Neural cell (in vitro differentiated cells): Measurements from ENCODE around the gene TICRR. TPM values are rescaled to one million over a fixed set of nuclear protein-coding genes. Genes with fewer than 3 reads are reported as not detected.

Experiments used
- H2AFZ ChIP-seq: fragments of 200-600, 300-800 bp; sonication (generic), shearing (Covaris generic); 2 replicates; pipeline ENCODE4 v1.6.0; 2014; ENCODE audit warnings: low read depth, mild to moderate bottlenecking, antibody characterized with exemption, low read length, moderate library complexity
- H3F3A ChIP-seq: fragments of 200-600 bp; shearing (Covaris generic); 2 replicates; pipeline ENCODE4 v1.6.1; 2016; ENCODE audit warnings: mild to moderate bottlenecking, moderate library complexity, mixed read lengths, antibody characterized with exemption, low read length; ENCODE audit not compliant: insufficient read depth, poor library complexity, severe bottlenecking
- H3K27ac ChIP-seq: fragments of 200-600, 300-800 bp; sonication (generic), shearing (Covaris generic); 2 replicates; pipeline ENCODE4 v1.5.1; 2014; ENCODE audit warnings: mild to moderate bottlenecking, low read length, moderate library complexity
- H3K27me3 ChIP-seq: fragments of 300-800, 200-600 bp; sonication (generic), shearing (Covaris generic); 2 replicates; pipeline ENCODE4 v1.6.0; 2014; ENCODE audit warnings: mild to moderate bottlenecking, low read depth, low read length, moderate library complexity; ENCODE audit not compliant: insufficient read depth
- H3K36me3 ChIP-seq: fragments of 300-800, 200-600 bp; sonication (generic), shearing (Covaris generic); 2 replicates; pipeline ENCODE4 v1.5.1; 2014; ENCODE audit warnings: mild to moderate bottlenecking, antibody characterized with exemption, low read length, moderate library complexity; ENCODE audit not compliant: insufficient read depth
- H3K4me2 ChIP-seq: fragments of 300-800, 200-600 bp; sonication (generic), shearing (Covaris generic); 2 replicates; pipeline ENCODE4 v1.6.0; 2014; ENCODE audit warnings: mild to moderate bottlenecking, low read length
- H3K4me3 ChIP-seq: fragments of 300-800, 200-600 bp; sonication (generic), shearing (Covaris generic); 2 replicates; pipeline ENCODE4 v1.5.1; 2014; ENCODE audit warnings: mild to moderate bottlenecking, low read length, moderate library complexity
- H3K79me2 ChIP-seq: fragments of 200-600 bp; shearing (Covaris generic); replicated peaks from 2 replicates; pipeline ENCODE4 v1.6.0; 2014; ENCODE audit warnings: mild to moderate bottlenecking, low read length, moderate library complexity; ENCODE audit not compliant: insufficient read depth
- H3K9ac ChIP-seq: fragments of 300-800, 200-600 bp; sonication (generic), shearing (Covaris generic); 2 replicates; pipeline ENCODE4 v1.6.1; 2016; ENCODE audit warnings: mild to moderate bottlenecking, low read length, mixed read lengths
- H3K9me2 ChIP-seq: fragments of 200-600 bp; shearing (Covaris generic); 2 replicates; pipeline ENCODE4 v1.6.1; 2016; ENCODE audit warnings: mild to moderate bottlenecking, low read length, mixed read lengths; ENCODE audit not compliant: insufficient read depth
- H3K9me3 ChIP-seq: fragments of 200-600, 300-800 bp; sonication (generic), shearing (Covaris generic); 2 replicates; pipeline ENCODE4 v1.6.1; 2016; ENCODE audit warnings: mild to moderate bottlenecking, mixed run types, low read length, moderate library complexity, mixed read lengths
- H4K20me1 ChIP-seq: fragments of 200-600 bp; shearing (Covaris generic); 2 replicates; pipeline ENCODE4 v1.6.1; 2016; ENCODE audit warnings: mild to moderate bottlenecking, mixed run types; ENCODE audit not compliant: insufficient read depth
- EP300 ChIP-seq: fragments of 450-650 bp; conservative IDR thresholded peaks from 2 replicates; pipeline ENCODE4 v1.6.1; 2014; ENCODE audit warnings: antibody characterized with exemption, mild to moderate bottlenecking, moderate library complexity; ENCODE audit not compliant: poor library complexity, severe bottlenecking
- EZH2 ChIP-seq: fragments of 200-600, 300-800 bp; shearing (Covaris generic), sonication (generic); IDR thresholded peaks from 2 replicates; pipeline ENCODE4 v1.6.1; 2014; ENCODE audit warnings: antibody characterized with exemption, low read length, borderline replicate concordance, mild to moderate bottlenecking; ENCODE audit not compliant: insufficient read depth, poor library complexity, severe bottlenecking
- MXI1 ChIP-seq: fragments of 450-650 bp; conservative IDR thresholded peaks from 2 replicates; pipeline ENCODE4 v1.6.1; 2014; ENCODE audit warnings: antibody characterized with exemption, mild to moderate bottlenecking; ENCODE audit not compliant: poor library complexity, severe bottlenecking
- POLR2AphosphoS5 ChIP-seq: IDR thresholded peaks from 2 replicates; pipeline ENCODE4 v1.6.1; 2012
- RAD21 ChIP-seq: fragments of 450-650 bp; conservative IDR thresholded peaks from 2 replicates; pipeline ENCODE4 v1.6.1; 2014; ENCODE audit warnings: antibody characterized with exemption, mild to moderate bottlenecking, moderate library complexity
- SMC3 ChIP-seq: fragments of 450-650 bp; conservative IDR thresholded peaks from 2 replicates; pipeline ENCODE4 v1.6.1; 2014; ENCODE audit warnings: antibody characterized with exemption, mild to moderate bottlenecking, moderate library complexity; ENCODE audit not compliant: poor library complexity
- TAF1 ChIP-seq: IDR thresholded peaks from 2 replicates; pipeline ENCODE4 v1.6.1; 2012; ENCODE audit warnings: low read depth
- polyA plus RNA-seq: library from polyadenylated mRNA; depleted of rRNA; stranded (reverse); fragments of >200 nt; gene quantifications from 2 replicates; pipeline ENCODE4 v1.2.3, GENCODE V29; 2014
- TF ChIP-seq, protein P1 (sequence below): fragments of 450-650 bp; IDR thresholded peaks from 2 replicates; pipeline ENCODE4 v1.5.1; 2014; ENCODE audit warnings: antibody characterized with exemption, mild to moderate bottlenecking, moderate library complexity; ENCODE audit not compliant: poor library complexity, severe bottlenecking
- TF ChIP-seq, protein P2 (sequence below): IDR thresholded peaks from 2 replicates; pipeline ENCODE4 v1.6.1; 2012; ENCODE audit warnings: borderline replicate concordance

TICRR gene
- polyA plus RNA-seq, 1 donor from 2014 or later: 0.36 TPM

DNA sequence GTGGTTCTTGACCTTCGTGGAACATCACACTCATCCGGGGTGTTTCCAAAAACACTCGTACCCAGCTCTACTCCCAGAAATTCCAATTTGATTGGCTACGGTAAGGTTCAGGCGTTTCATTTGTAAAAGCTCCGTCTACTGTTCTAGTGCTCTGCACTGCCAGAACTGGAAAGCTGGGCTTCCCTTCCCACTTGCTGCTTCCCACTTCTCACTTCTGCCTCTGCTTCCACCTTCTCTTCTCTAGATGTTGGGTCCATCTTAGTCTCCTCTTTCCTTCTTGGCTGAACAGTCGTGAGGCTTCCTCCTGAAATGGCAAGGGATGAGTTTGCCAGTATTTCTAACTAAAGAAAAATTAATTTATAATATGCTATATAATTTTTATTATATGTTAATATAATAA lies 49.1 kb upstream of the TICRR start:
- TF ChIP-seq SMC3 (no peak), POLR2AphosphoS5 (no peak), EP300 (no peak), RAD21 (no peak), MXI1 (no peak), TAF1 (no peak), EZH2 (no peak)
- TF ChIP-seq, protein P1, sequence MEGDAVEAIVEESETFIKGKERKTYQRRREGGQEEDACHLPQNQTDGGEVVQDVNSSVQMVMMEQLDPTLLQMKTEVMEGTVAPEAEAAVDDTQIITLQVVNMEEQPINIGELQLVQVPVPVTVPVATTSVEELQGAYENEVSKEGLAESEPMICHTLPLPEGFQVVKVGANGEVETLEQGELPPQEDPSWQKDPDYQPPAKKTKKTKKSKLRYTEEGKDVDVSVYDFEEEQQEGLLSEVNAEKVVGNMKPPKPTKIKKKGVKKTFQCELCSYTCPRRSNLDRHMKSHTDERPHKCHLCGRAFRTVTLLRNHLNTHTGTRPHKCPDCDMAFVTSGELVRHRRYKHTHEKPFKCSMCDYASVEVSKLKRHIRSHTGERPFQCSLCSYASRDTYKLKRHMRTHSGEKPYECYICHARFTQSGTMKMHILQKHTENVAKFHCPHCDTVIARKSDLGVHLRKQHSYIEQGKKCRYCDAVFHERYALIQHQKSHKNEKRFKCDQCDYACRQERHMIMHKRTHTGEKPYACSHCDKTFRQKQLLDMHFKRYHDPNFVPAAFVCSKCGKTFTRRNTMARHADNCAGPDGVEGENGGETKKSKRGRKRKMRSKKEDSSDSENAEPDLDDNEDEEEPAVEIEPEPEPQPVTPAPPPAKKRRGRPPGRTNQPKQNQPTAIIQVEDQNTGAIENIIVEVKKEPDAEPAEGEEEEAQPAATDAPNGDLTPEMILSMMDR: no peak
- TF ChIP-seq, protein P2, sequence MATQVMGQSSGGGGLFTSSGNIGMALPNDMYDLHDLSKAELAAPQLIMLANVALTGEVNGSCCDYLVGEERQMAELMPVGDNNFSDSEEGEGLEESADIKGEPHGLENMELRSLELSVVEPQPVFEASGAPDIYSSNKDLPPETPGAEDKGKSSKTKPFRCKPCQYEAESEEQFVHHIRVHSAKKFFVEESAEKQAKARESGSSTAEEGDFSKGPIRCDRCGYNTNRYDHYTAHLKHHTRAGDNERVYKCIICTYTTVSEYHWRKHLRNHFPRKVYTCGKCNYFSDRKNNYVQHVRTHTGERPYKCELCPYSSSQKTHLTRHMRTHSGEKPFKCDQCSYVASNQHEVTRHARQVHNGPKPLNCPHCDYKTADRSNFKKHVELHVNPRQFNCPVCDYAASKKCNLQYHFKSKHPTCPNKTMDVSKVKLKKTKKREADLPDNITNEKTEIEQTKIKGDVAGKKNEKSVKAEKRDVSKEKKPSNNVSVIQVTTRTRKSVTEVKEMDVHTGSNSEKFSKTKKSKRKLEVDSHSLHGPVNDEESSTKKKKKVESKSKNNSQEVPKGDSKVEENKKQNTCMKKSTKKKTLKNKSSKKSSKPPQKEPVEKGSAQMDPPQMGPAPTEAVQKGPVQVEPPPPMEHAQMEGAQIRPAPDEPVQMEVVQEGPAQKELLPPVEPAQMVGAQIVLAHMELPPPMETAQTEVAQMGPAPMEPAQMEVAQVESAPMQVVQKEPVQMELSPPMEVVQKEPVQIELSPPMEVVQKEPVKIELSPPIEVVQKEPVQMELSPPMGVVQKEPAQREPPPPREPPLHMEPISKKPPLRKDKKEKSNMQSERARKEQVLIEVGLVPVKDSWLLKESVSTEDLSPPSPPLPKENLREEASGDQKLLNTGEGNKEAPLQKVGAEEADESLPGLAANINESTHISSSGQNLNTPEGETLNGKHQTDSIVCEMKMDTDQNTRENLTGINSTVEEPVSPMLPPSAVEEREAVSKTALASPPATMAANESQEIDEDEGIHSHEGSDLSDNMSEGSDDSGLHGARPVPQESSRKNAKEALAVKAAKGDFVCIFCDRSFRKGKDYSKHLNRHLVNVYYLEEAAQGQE: no peak
- H3F3A ChIP-seq: no peaks in the 10 kb centered on the region
- no peaks in the 10 kb centered on the region for H3K27me3 ChIP-seq
- H4K20me1 ChIP-seq: no peaks in the 10 kb centered on the region
- H3K79me2 ChIP-seq: no peaks in the 10 kb centered on the region
- H3K4me2 ChIP-seq: no peak overlapping the region
- H3K4me3 ChIP-seq: no peak overlapping the region
- H3K9me3 ChIP-seq: no peaks in the 10 kb centered on the region
- no peaks in the 10 kb centered on the region for H3K36me3 ChIP-seq
- H2AFZ ChIP-seq: no peak overlapping the region
- H3K9ac ChIP-seq: no peak overlapping the region
- no peaks in the 10 kb centered on the region for H3K9me2 ChIP-seq
- no peak overlapping the region for H3K27ac ChIP-seq

- H3F3A ChIP-seq: no peaks in the 10 kb centered on the region
- no peaks in the 10 kb centered on the region for H3K79me2 ChIP-seq
- H3K36me3 ChIP-seq: no peaks in the 10 kb centered on the region
- no peak overlapping the region for H3K4me2 ChIP-seq
- H4K20me1 ChIP-seq: no peaks in the 10 kb centered on the region
- TF ChIP-seq MXI1 (no peak), TAF1 (no peak), POLR2AphosphoS5 (no peak), SMC3 (no peak), EP300 (no peak), RAD21 (no peak), EZH2 (no peak)
- TF ChIP-seq, protein P1: no peak
- TF ChIP-seq, protein P2: no peak
- no peak overlapping the region for H3K4me3 ChIP-seq
- no peaks in the 10 kb centered on the region for H3K9me3 ChIP-seq
- H3K27me3 ChIP-seq: no peaks in the 10 kb centered on the region
- no peaks in the 10 kb centered on the region for H3K9me2 ChIP-seq
- H3K27ac ChIP-seq: no peak overlapping the region
- no peak overlapping the region for H3K9ac ChIP-seq
- H2AFZ ChIP-seq: no peak overlapping the region
Measured at GRCh38 chr15:89526601-89527441, 48.4 kb upstream of the TICRR start.
